Measurements from ENCODE around the gene CCDC194.

- TF ChIP-seq POLR2A (IDR thresholded peaks at IDR 0.05) (no peak), POLR2AphosphoS5 (IDR thresholded peaks at IDR 0.05) (no peak)
- TF ChIP-seq, protein P1, sequence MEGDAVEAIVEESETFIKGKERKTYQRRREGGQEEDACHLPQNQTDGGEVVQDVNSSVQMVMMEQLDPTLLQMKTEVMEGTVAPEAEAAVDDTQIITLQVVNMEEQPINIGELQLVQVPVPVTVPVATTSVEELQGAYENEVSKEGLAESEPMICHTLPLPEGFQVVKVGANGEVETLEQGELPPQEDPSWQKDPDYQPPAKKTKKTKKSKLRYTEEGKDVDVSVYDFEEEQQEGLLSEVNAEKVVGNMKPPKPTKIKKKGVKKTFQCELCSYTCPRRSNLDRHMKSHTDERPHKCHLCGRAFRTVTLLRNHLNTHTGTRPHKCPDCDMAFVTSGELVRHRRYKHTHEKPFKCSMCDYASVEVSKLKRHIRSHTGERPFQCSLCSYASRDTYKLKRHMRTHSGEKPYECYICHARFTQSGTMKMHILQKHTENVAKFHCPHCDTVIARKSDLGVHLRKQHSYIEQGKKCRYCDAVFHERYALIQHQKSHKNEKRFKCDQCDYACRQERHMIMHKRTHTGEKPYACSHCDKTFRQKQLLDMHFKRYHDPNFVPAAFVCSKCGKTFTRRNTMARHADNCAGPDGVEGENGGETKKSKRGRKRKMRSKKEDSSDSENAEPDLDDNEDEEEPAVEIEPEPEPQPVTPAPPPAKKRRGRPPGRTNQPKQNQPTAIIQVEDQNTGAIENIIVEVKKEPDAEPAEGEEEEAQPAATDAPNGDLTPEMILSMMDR (IDR thresholded peaks at IDR 0.05) = no peak
These were observed 42.9 kb upstream of the CCDC194 start for GRCh38 chr19:17436874-17437267.
